Ovary (tissue), 9 donors: Measurements from ENCODE around the gene GNAS. TPM values are rescaled to one million over a fixed set of nuclear protein-coding genes. Genes with fewer than 3 reads are reported as not detected.

Experiments used
- DNase-seq, 5 donors: peaks; one replicate each; pipeline ENCODE4 v3.0.0-alpha.2; 2019 to 2020
- H3K27ac ChIP-seq, 2 donors: fragments of 200-600 bp; one replicate each; pipeline versions ENCODE4 v1.5.1 to v1.8.0; 2019 to 2022
- H3K27me3 ChIP-seq: fragments of 200-600 bp; one replicate; pipeline ENCODE4 v1.8.0; 2022
- H3K36me3 ChIP-seq: fragments of 200-600 bp; sonication (generic); one replicate; pipeline ENCODE4 v1.5.1; 2019
- H3K4me1 ChIP-seq: one replicate; pipeline ENCODE4 v1.8.1; 2013; ENCODE audit warnings: mild to moderate bottlenecking, moderate library complexity; ENCODE audit not compliant: insufficient read depth
- H3K4me3 ChIP-seq: fragments of 200-600 bp; sonication (generic); one replicate; pipeline ENCODE4 v1.5.1; 2017
- H3K9me3 ChIP-seq, 2 donors: fragments of 200-600 bp in 1 of 2; sonication (generic) in 1 of 2; one replicate each; pipeline versions ENCODE4 v1.5.1 to v1.8.1; 2013 to 2019; ENCODE audit warnings: mild to moderate bottlenecking in 1 of 2, moderate library complexity in 1 of 2
- CTCF ChIP-seq, 3 donors: fragments of 450-650 bp in 2 of 3; fragments of 200-600 bp in 1 of 3; IDR thresholded peaks; one replicate each; pipeline versions ENCODE4 v1.5.1 to v1.8.0; 2016 to 2022; ENCODE audit warnings: antibody characterized with exemption in 3 of 3, mild to moderate bottlenecking in 1 of 3
- EP300 ChIP-seq: sonication (generic); formaldehyde crosslinking; IDR thresholded peaks from one replicate; pipeline ENCODE4 v1.6.1; 2017; ENCODE audit warnings: antibody characterized with exemption
- POLR2A ChIP-seq: fragments of 450-650 bp; IDR thresholded peaks from one replicate; pipeline ENCODE4 v1.6.1; 2017; ENCODE audit warnings: antibody characterized with exemption, mild to moderate bottlenecking, moderate library complexity
- WGBS, 3 donors: extraction: QIAGEN DNeasy Blood & Tissue Kit in 1 of 3; methylation state at CpG; one replicate each; pipeline versions ENCODE4 v1.1.5 to v1.1.7; 2013 to 2017; 5-methylcytosine and 5-hydroxymethylcytosine counted together
- intact Hi-C, 4 donors: fragments of 100-400 bp; cut with DNase I; formaldehyde crosslinking; loops; one replicate each; pipeline versions ENCODE4 v1.11.0 to v1.15.1; 2022 to 2023
- polyA plus RNA-seq, 2 donors: library from polyadenylated mRNA; stranded (reverse); fragments of 200-250 nt in 1 of 2; fragments of 350-450 nt in 1 of 2; fragmentation: Illumina TruSeq in 1 of 2; extraction: RNeasy Lipid Tissue Mini Kit (QIAGEN cat#74804) in 1 of 2; gene quantifications; one replicate each; pipeline ENCODE4 v1.2.3, GENCODE V29; 2013 to 2014
- total RNA-seq, 7 donors: library from RNA; depleted of rRNA in 2 of 7; stranded (reverse); fragments of >200 nt in 2 of 7; fragmentation: NEBNext Ultra II Directional in 3 of 7; extraction: Animal tissue kit (Norgen Biotek cat#: 25700) in 3 of 7; gene quantifications; one replicate each; pipeline versions ENCODE4 v1.1.0 to v1.2.4, GENCODE V29; 2016 to 2023
- donor health status: DM: no; HTN: no; CAD: no; lungs with moderate emphysema.
- donor health status: DM: no; HTN: no; CAD: no.
- donor health status: Bipolar disorder and iron deficiency.
- donor health status: DM: yes; HTN: yes; CAD: no.
- donor health status: DM: no; HTN: no; CAD: no.
- donor health status: DM: yes; HTN: yes; CAD: no.

Gene GNAS
- total and polyA plus RNA-seq, 9 donors, result 330 to 1,311 (median 731) TPM

GRCh38 chr20:58876437-58876836 lies 23.9 kb downstream of the GNAS start:
- intact Hi-C loops, result loop anchor here in 2 of 4 donors (10.0 kb wide), 2 partner anchors 168 to 348 kb away; partner anchors contain the start of gene PRELID3B (in 1 of the 2)
- Histone ChIP-seq H3K9me3 (no peaks in the 10 kb centered on the region), H3K27me3 (no peaks in the 10 kb centered on the region), H3K4me3 (no peak overlapping the region), H3K27ac (no peak overlapping the region), H3K4me1 (no peaks in the 10 kb centered on the region), H3K36me3 (no peaks in the 10 kb centered on the region)
- DNase-seq, result no peak
- 63 to 76% (median 65%) methylated on average over 7 of the region's 7 CpGs for WGBS, 3 donors
- TF ChIP-seq POLR2A, result no peak
- no peak for TF ChIP-seq EP300
- no peak for TF ChIP-seq CTCF (IDR thresholded peaks at IDR 0.05)

GRCh38 chr20:58877050-58877975 lies 24.8 kb downstream of the GNAS start:
- Histone ChIP-seq H3K4me1 (no peaks in the 10 kb centered on the region), H3K27ac (no peak overlapping the region), H3K9me3 (no peaks in the 10 kb centered on the region), H3K4me3 (no peak overlapping the region), H3K27me3 (no peaks in the 10 kb centered on the region), H3K36me3 (no peaks in the 10 kb centered on the region)
- DNase-seq, result no peak
- WGBS, 3 donors, result 72 to 77% (median 76%) methylated on average over 11 of the region's 11 CpGs
- TF ChIP-seq POLR2A, result no peak
- TF ChIP-seq CTCF (IDR thresholded peaks at IDR 0.05), result no peak
- TF ChIP-seq EP300, result no peak
- intact Hi-C loops, result loop anchor here in 2 of 4 donors (10.0 kb wide), 2 partner anchors 167 to 347 kb away; partner anchors contain the start of gene PRELID3B (in 1 of the 2)

- DNase-seq, result no peak
- 63 to 74% (median 70%) methylated on average over 4 of the region's 4 CpGs for WGBS, 3 donors
- Histone ChIP-seq H3K27ac (no peak overlapping the region), H3K4me1 (no peaks in the 10 kb centered on the region), H3K36me3 (no peaks in the 10 kb centered on the region), H3K9me3 (no peaks in the 10 kb centered on the region), H3K27me3 (no peaks in the 10 kb centered on the region), H3K4me3 (no peak overlapping the region)
- TF ChIP-seq POLR2A (no peak), EP300 (no peak), CTCF (IDR thresholded peaks at IDR 0.05) (no peak)
- intact Hi-C loops, result loop anchor here in 2 of 4 donors (10.0 kb wide), 2 partner anchors 167 to 347 kb away; partner anchors contain the start of gene PRELID3B (in 1 of the 2)
These were observed 25.5 kb downstream of the GNAS start for GRCh38 chr20:58877976-58878360.

DNA sequence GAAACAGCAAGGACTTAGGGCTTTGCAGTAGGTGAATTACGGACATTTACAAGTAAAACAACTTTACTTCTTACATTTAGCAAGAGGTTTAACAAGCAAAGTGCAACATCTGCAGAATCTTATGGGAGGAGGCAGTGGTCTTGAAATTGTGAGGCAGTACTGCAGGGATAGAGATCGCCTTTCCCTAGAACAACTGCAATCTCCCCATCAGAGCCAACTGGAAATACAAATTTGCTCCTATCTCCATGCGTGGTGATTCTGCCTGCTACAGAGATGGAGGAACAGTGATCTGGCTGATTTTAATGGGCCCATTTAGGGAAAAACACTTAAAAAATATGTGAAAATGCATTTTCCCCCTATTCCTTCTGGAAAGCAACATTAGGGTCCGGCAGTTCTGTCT lies 25.9 kb downstream of the GNAS start:
- no peaks in the 10 kb centered on the region for H3K4me1 ChIP-seq
- intact Hi-C loops, result loop anchor here in 2 of 4 donors (10.0 kb wide), 2 partner anchors 166 to 346 kb away; partner anchors contain the start of gene PRELID3B (in 1 of the 2)
- H3K4me3 ChIP-seq, result no peak overlapping the region
- H3K36me3 ChIP-seq, result no peaks in the 10 kb centered on the region
- no peak overlapping the region for H3K27ac ChIP-seq
- TF ChIP-seq POLR2A (no peak), EP300 (no peak), CTCF (IDR thresholded peaks at IDR 0.05) (no peak)
- H3K27me3 ChIP-seq, result no peaks in the 10 kb centered on the region
- WGBS, 3 donors, result 88 to 92% (median 90%) methylated on average over 4 of the region's 4 CpGs
- no peak for DNase-seq
- no peaks in the 10 kb centered on the region for H3K9me3 ChIP-seq
